SK-N-MC (cell line): ENCODE results near the gene CRMP1.

Experiments
- DNase-seq: peaks from one replicate; pipeline ENCODE4 v3.0.0-alpha.2; 2011; ENCODE audit warnings: low read depth, low spot score
- H3K27ac ChIP-seq: fragments of 200-600 bp; sonication (generic); 2 replicates; pipeline ENCODE4 v1.5.1; 2016; ENCODE audit warnings: mixed run types
- H3K36me3 ChIP-seq: fragments of 200-600 bp; sonication (generic); 2 replicates; pipeline ENCODE4 v1.6.1; 2017; ENCODE audit warnings: antibody characterized with exemption, low read length, mixed read lengths; ENCODE audit not compliant: insufficient read depth
- H3K4me3 ChIP-seq: fragments of 200-600 bp; sonication (generic); 2 replicates; pipeline ENCODE4 v1.5.1; 2016
- H3K9ac ChIP-seq: fragments of 200-600 bp; sonication (generic); 2 replicates; pipeline ENCODE4 v1.8.0; 2017; ENCODE audit warnings: mixed run types, mixed read lengths; ENCODE audit not compliant: insufficient read length
- H3K9me3 ChIP-seq: fragments of 200-600 bp; sonication (generic); 2 replicates; pipeline ENCODE4 v1.6.1; 2017; ENCODE audit warnings: low read depth, mild to moderate bottlenecking, antibody characterized with exemption, low read length, moderate library complexity, mixed read lengths
- EZH2 ChIP-seq: fragments of 200-600 bp; sonication (generic); IDR thresholded peaks from one replicate; pipeline ENCODE4 v1.6.1; 2017; ENCODE audit warnings: antibody characterized with exemption
- FOXP2 ChIP-seq: optimal IDR thresholded peaks from 2 replicates; pipeline ENCODE3; 2011; ENCODE audit warnings: mild to moderate bottlenecking, moderate library complexity; ENCODE audit not compliant: insufficient read depth; ENCODE audit errors: extremely low read length, control extremely low read depth
- POLR2AphosphoS5 ChIP-seq: IDR thresholded peaks from 2 replicates; pipeline ENCODE4 v1.6.1; 2012; ENCODE audit warnings: mild to moderate bottlenecking, low read depth, low read length, borderline replicate concordance

CRMP1 gene

GRCh38 chr4:5796976-5797375 is 95.9 kb downstream of the CRMP1 start:
- H3K36me3 ChIP-seq: peaks cover 4% of the 10 kb centered on the region; the same call in 1 of the 2 replicates
- no peak for DNase-seq
- TF ChIP-seq EZH2 (no peak), POLR2AphosphoS5 (no peak), FOXP2 (no peak)
- no peaks in the 10 kb centered on the region for H3K9me3 ChIP-seq
- no peak overlapping the region for H3K9ac ChIP-seq
- no peak overlapping the region for H3K4me3 ChIP-seq
- no peak overlapping the region for H3K27ac ChIP-seq

GRCh38 chr4:5795580-5795979 is 97.3 kb downstream of the CRMP1 start:
- Histone ChIP-seq H3K9me3 (no peaks in the 10 kb centered on the region), H3K4me3 (no peak overlapping the region), H3K9ac (no peak overlapping the region), H3K27ac (no peak overlapping the region), H3K36me3 (peaks cover 4% of the 10 kb centered on the region; the same call in 1 of the 2 replicates)
- no peak for TF ChIP-seq EZH2
- TF ChIP-seq POLR2AphosphoS5: no peak
- no peak for TF ChIP-seq FOXP2
- no peak for DNase-seq

- no peak for TF ChIP-seq POLR2AphosphoS5
- no peak for TF ChIP-seq EZH2
- no peak for TF ChIP-seq FOXP2
- H3K36me3 ChIP-seq: peaks cover 4% of the 10 kb centered on the region; the same call in 1 of the 2 replicates
- H3K4me3 ChIP-seq: no peak overlapping the region
- H3K9me3 ChIP-seq: no peaks in the 10 kb centered on the region
- no peak overlapping the region for H3K27ac ChIP-seq
- no peak overlapping the region for H3K9ac ChIP-seq
- no peak for DNase-seq
Observed at GRCh38 chr4:5793514-5793913, 99.4 kb downstream of the CRMP1 start.

GRCh38 chr4:5791654-5792053 is 101.2 kb downstream of the CRMP1 start:
- Histone ChIP-seq H3K9ac (no peak overlapping the region), H3K27ac (no peak overlapping the region), H3K36me3 (peaks cover 10% of the 10 kb centered on the region; the same call in 1 of the 2 replicates), H3K4me3 (no peak overlapping the region), H3K9me3 (no peaks in the 10 kb centered on the region)
- no peak for TF ChIP-seq EZH2
- no peak for TF ChIP-seq FOXP2
- TF ChIP-seq POLR2AphosphoS5: no peak
- no peak for DNase-seq

- Histone ChIP-seq H3K9me3 (no peaks in the 10 kb centered on the region), H3K9ac (no peak overlapping the region), H3K4me3 (no peak overlapping the region), H3K27ac (no peak overlapping the region), H3K36me3 (peaks cover 14% of the 10 kb centered on the region; the same call in 1 of the 2 replicates)
- no peak for DNase-seq
- TF ChIP-seq EZH2 (no peak), FOXP2 (no peak), POLR2AphosphoS5 (no peak)
Observed at GRCh38 chr4:5790546-5790857, 102.4 kb downstream of the CRMP1 start.

GRCh38 chr4:5789141-5789540 is 103.7 kb downstream of the CRMP1 start:
- no peak for DNase-seq
- Histone ChIP-seq H3K9ac (no peak overlapping the region), H3K9me3 (no peaks in the 10 kb centered on the region), H3K4me3 (no peak overlapping the region), H3K27ac (no peak overlapping the region), H3K36me3 (peaks cover 9% of the 10 kb centered on the region; the same call in 1 of the 2 replicates)
- no peak for TF ChIP-seq FOXP2

- peaks cover 9% of the 10 kb centered on the region; the same call in 1 of the 2 replicates for H3K36me3 ChIP-seq
- H3K9ac ChIP-seq: no peak overlapping the region
- no peaks in the 10 kb centered on the region for H3K9me3 ChIP-seq
- H3K27ac ChIP-seq: no peak overlapping the region
- TF ChIP-seq FOXP2 (no peak), POLR2AphosphoS5 (no peak), EZH2 (no peak)
- no peak for DNase-seq
- H3K4me3 ChIP-seq: no peak overlapping the region
Observed at GRCh38 chr4:5788144-5788543, 104.7 kb downstream of the CRMP1 start.

- no peak for DNase-seq
- Histone ChIP-seq H3K36me3 (peaks cover 9% of the 10 kb centered on the region; the same call in 1 of the 2 replicates), H3K27ac (no peak overlapping the region), H3K9ac (no peak overlapping the region), H3K9me3 (no peaks in the 10 kb centered on the region), H3K4me3 (no peak overlapping the region)
- TF ChIP-seq POLR2AphosphoS5 (no peak), FOXP2 (no peak), EZH2 (no peak)
Observed at GRCh38 chr4:5787311-5787710, 105.6 kb downstream of the CRMP1 start.

- Histone ChIP-seq H3K9me3 (no peaks in the 10 kb centered on the region), H3K4me3 (no peak overlapping the region), H3K27ac (no peak overlapping the region), H3K9ac (no peak overlapping the region), H3K36me3 (peaks cover 9% of the 10 kb centered on the region; the same call in 1 of the 2 replicates)
- no peak for DNase-seq
- TF ChIP-seq POLR2AphosphoS5: no peak
- no peak for TF ChIP-seq EZH2
- no peak for TF ChIP-seq FOXP2
Observed at GRCh38 chr4:5785806-5786680, 106.8 kb downstream of the CRMP1 start.
